Measurements from ENCODE around the gene SEPTIN8. TPM values are rescaled to one million over a fixed set of nuclear protein-coding genes. Genes with fewer than 3 reads are reported as not detected.

The SEPTIN8 gene
- total and polyA plus RNA-seq, 2 donors (not counting 1 experiment from before 2014, with no cell fraction given): 4.0 to 5.9 TPM

- H3K36me3 ChIP-seq (replicated peaks in 1 of 2; ENCODE audit: control extremely low read depth in 1 of 2, control insufficient read depth in 1 of 2, extremely low read depth in 1 of 2, insufficient read depth in 2 of 2, low read length in 1 of 2): no peaks in the 10 kb centered on the region
- ATAC-seq (ENCODE audit: low read depth) (no peak), DNase-seq (no peak)
- H3K4me1 ChIP-seq (ENCODE audit: control insufficient read depth in 2 of 2, insufficient read depth in 2 of 2, low read length in 2 of 2): no peaks in the 10 kb centered on the region
- CTCF ChIA-PET: interaction anchor here (0.6 kb wide), 1 partner anchor 514 kb away, joined by 3 read pairs; no protein-coding TSS in a partner anchor
- peaks cover 0 to 12% (median 2%) of the 10 kb centered on the region in 4 experiments for H3K27me3 ChIP-seq (replicated peaks in 1 of 4; ENCODE audit: control extremely low read depth in 1 of 4, control insufficient read depth in 3 of 4, insufficient read depth in 4 of 4, low read length in 3 of 4)
- no peak overlapping the region for H3K27ac Mint-ChIP-seq
- no peak overlapping the region for H2AFZ ChIP-seq (ENCODE audit: insufficient read depth, low read depth, low read length, poor library complexity, severe bottlenecking)
- H4K20me1 ChIP-seq (ENCODE audit: control insufficient read depth, insufficient read depth, low read length, poor library complexity, severe bottlenecking): no peaks in the 10 kb centered on the region
- no peak overlapping the region for H3K27ac ChIP-seq (ENCODE audit: low read length in 2 of 2)
- H3K4me3 ChIP-seq (ENCODE audit: control extremely low read depth in 1 of 5, extremely low read depth in 1 of 5, insufficient read depth in 1 of 5, low read depth in 2 of 5, low read length in 4 of 5): no peak overlapping the region
- POLR2A ChIA-PET: no interaction called here
- no peak for TF ChIP-seq EZH2 (IDR thresholded peaks at IDR 0.05; ENCODE audit: borderline replicate concordance, insufficient read depth, low read depth, low read length, poor library complexity, severe bottlenecking)
- TF ChIP-seq CTCF (IDR thresholded peaks at IDR 0.05): no peak
- WGBS (ENCODE audit: insufficient coverage): 94% methylated on average over 7 of the region's 8 CpGs
- no peaks in the 10 kb centered on the region for H3K9me3 ChIP-seq (ENCODE audit: control extremely low read depth in 1 of 3, control insufficient read depth in 2 of 3, insufficient read depth in 1 of 3, low read length in 2 of 3)
- no peak overlapping the region for H3K4me2 ChIP-seq (replicated peaks; ENCODE audit: low read depth, low read length, poor library complexity, severe bottlenecking)
- H3K27me3 Mint-ChIP-seq: peaks cover 35% of the 10 kb centered on the region
- H3K9me3 Mint-ChIP-seq (ENCODE audit: insufficient read depth): no peaks in the 10 kb centered on the region
- intact Hi-C loops (cut with micrococcal nuclease): no loop called here
- no peak overlapping the region for H3K4me3 Mint-ChIP-seq
- no peak overlapping the region for H3K9ac ChIP-seq (ENCODE audit: low read length)
- H3K4me1 Mint-ChIP-seq: no peaks in the 10 kb centered on the region
- no peaks in the 10 kb centered on the region for H3K79me2 ChIP-seq (ENCODE audit: control insufficient read depth, insufficient read depth, low read length)
These were observed 12.2 kb upstream of the SEPTIN8 start for GRCh38 chr5:132788990-132789886.

- no peaks in the 10 kb centered on the region for H3K4me1 ChIP-seq (ENCODE audit: control insufficient read depth in 2 of 2, insufficient read depth in 2 of 2, low read length in 2 of 2)
- CTCF ChIA-PET: no interaction called here
- H3K4me1 Mint-ChIP-seq: no peaks in the 10 kb centered on the region
- TF ChIP-seq EZH2 (IDR thresholded peaks at IDR 0.05; ENCODE audit: borderline replicate concordance, insufficient read depth, low read depth, low read length, poor library complexity, severe bottlenecking): no peak
- TF ChIP-seq CTCF (IDR thresholded peaks at IDR 0.05): no peak
- H3K27ac ChIP-seq (ENCODE audit: low read length in 2 of 2): no peak overlapping the region
- H4K20me1 ChIP-seq (ENCODE audit: control insufficient read depth, insufficient read depth, low read length, poor library complexity, severe bottlenecking): no peaks in the 10 kb centered on the region
- no peak for ATAC-seq (ENCODE audit: low read depth)
- H3K9me3 Mint-ChIP-seq (ENCODE audit: insufficient read depth): no peaks in the 10 kb centered on the region
- DNase-seq: no peak
- POLR2A ChIA-PET: interaction anchor here (0.7 kb wide), 1 partner anchor 360 kb away, joined by 10 read pairs; no protein-coding TSS in a partner anchor
- no peaks in the 10 kb centered on the region for H3K36me3 ChIP-seq (replicated peaks in 1 of 2; ENCODE audit: control extremely low read depth in 1 of 2, control insufficient read depth in 1 of 2, extremely low read depth in 1 of 2, insufficient read depth in 2 of 2, low read length in 1 of 2)
- H3K9me3 ChIP-seq (ENCODE audit: control extremely low read depth in 1 of 3, control insufficient read depth in 2 of 3, insufficient read depth in 1 of 3, low read length in 2 of 3): no peaks in the 10 kb centered on the region
- H3K9ac ChIP-seq (ENCODE audit: low read length): no peak overlapping the region
- no CpG with 5 or more reads among the region's 1 CpG for WGBS (ENCODE audit: insufficient coverage)
- H3K4me3 Mint-ChIP-seq: no peak overlapping the region
- H2AFZ ChIP-seq (ENCODE audit: insufficient read depth, low read depth, low read length, poor library complexity, severe bottlenecking): no peak overlapping the region
- no peak overlapping the region for H3K4me2 ChIP-seq (replicated peaks; ENCODE audit: low read depth, low read length, poor library complexity, severe bottlenecking)
- no peaks in the 10 kb centered on the region for H3K79me2 ChIP-seq (ENCODE audit: control insufficient read depth, insufficient read depth, low read length)
- H3K27me3 Mint-ChIP-seq: peaks cover 33% of the 10 kb centered on the region
- peaks cover 0 to 19% (median 5%) of the 10 kb centered on the region in 4 experiments for H3K27me3 ChIP-seq (replicated peaks in 1 of 4; ENCODE audit: control extremely low read depth in 1 of 4, control insufficient read depth in 3 of 4, insufficient read depth in 4 of 4, low read length in 3 of 4)
- no peak overlapping the region for H3K27ac Mint-ChIP-seq
- intact Hi-C loops (cut with micrococcal nuclease): no loop called here
- H3K4me3 ChIP-seq (ENCODE audit: control extremely low read depth in 1 of 5, extremely low read depth in 1 of 5, insufficient read depth in 1 of 5, low read depth in 2 of 5, low read length in 4 of 5): no peak overlapping the region
These were observed 11.5 kb upstream of the SEPTIN8 start for GRCh38 chr5:132788508-132788907.
